ENCODE measurements around the gene PRG3. TPM values are rescaled to one million over a fixed set of nuclear protein-coding genes. Genes with fewer than 3 reads are reported as not detected.
A peak's percentile ranks its signal among the peaks of the same experiment; 100 is the strongest.

The PRG3 gene
- total and polyA plus RNA-seq, 2 of the 13 experiments (the other 11 are each of a cell fraction or from before 2014, with no cell fraction given), result not detected

DNA sequence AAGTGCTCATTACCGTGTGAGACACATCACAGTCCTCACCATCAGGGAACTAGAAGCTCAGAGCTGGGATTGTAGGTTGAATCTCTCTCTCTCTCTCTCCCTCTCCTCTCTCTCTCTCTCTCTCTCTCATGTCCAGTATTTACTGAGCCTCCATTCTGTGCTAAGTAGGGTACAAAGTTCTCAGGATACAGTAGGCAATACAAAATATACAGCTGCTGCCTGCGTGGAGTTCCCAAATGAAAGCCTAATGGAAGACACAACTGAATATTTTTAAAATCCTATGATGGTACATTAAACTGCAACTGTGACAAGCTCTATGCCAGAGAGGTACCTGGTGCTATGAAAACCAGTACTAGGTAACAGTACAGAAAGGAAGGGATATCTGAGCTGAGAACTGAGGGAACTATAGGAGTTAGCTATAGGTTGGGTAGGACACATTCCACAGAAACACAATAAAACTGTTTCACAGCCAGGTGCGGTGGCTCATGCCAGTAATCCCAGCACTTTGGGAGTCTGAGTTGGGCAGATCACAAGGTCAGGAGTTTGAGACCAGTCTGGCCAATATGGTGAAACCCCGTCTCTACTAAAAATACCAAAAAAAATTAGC lies 19.1 kb upstream of the PRG3 start (continued):
- TF ChIP-seq, protein P1, sequence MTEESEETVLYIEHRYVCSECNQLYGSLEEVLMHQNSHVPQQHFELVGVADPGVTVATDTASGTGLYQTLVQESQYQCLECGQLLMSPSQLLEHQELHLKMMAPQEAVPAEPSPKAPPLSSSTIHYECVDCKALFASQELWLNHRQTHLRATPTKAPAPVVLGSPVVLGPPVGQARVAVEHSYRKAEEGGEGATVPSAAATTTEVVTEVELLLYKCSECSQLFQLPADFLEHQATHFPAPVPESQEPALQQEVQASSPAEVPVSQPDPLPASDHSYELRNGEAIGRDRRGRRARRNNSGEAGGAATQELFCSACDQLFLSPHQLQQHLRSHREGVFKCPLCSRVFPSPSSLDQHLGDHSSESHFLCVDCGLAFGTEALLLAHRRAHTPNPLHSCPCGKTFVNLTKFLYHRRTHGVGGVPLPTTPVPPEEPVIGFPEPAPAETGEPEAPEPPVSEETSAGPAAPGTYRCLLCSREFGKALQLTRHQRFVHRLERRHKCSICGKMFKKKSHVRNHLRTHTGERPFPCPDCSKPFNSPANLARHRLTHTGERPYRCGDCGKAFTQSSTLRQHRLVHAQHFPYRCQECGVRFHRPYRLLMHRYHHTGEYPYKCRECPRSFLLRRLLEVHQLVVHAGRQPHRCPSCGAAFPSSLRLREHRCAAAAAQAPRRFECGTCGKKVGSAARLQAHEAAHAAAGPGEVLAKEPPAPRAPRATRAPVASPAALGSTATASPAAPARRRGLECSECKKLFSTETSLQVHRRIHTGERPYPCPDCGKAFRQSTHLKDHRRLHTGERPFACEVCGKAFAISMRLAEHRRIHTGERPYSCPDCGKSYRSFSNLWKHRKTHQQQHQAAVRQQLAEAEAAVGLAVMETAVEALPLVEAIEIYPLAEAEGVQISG (CRISPR knock-in tag; IDR thresholded peaks at IDR 0.05), result peak; percentile 47; the same call in 1 of the 2 replicates
- TF ChIP-seq ZSCAN12 (CRISPR knock-in tag; IDR thresholded peaks at IDR 0.05) (no peak), ZNF644 (CRISPR knock-in tag; IDR thresholded peaks at IDR 0.05; ENCODE audit: low read depth) (peak; percentile 87), SRF (IDR thresholded peaks at IDR 0.05; ENCODE audit: low read depth, low read length) (no peak), ZKSCAN5 (CRISPR knock-in tag; IDR thresholded peaks at IDR 0.05) (no peak), ZEB1 (IDR thresholded peaks at IDR 0.05; ENCODE audit: insufficient replicate concordance, low read depth) (no peak), ZIK1 (CRISPR knock-in tag; IDR thresholded peaks at IDR 0.05; ENCODE audit: borderline replicate concordance, low read depth) (no peak), SRSF1 (optimal IDR thresholded peaks at IDR 0.05; ENCODE audit: low read depth, low read length) (no peak), ZNF670 (CRISPR knock-in tag; IDR thresholded peaks at IDR 0.05; ENCODE audit: borderline replicate concordance) (no peak), ELF3 (CRISPR knock-in tag; IDR thresholded peaks at IDR 0.05) (peak; percentile 44; the same call in 1 of the 2 replicates), ATF1 (CRISPR knock-in tag; IDR thresholded peaks at IDR 0.05) (no peak), ZNF263 (CRISPR knock-in tag; IDR thresholded peaks at IDR 0.05) (no peak), U2AF1 (optimal IDR thresholded peaks at IDR 0.05; ENCODE audit: low read depth, low read length) (no peak), RXRA (CRISPR knock-in tag; IDR thresholded peaks at IDR 0.05) (no peak), PPARG (CRISPR knock-in tag; conservative IDR thresholded peaks at IDR 0.05) (0 out of 2 replicates have a peak, but pooled peaks have one; percentile 22), HNF1B (CRISPR knock-in tag; IDR thresholded peaks at IDR 0.05) (no peak), FOXO1 (CRISPR knock-in tag; IDR thresholded peaks at IDR 0.05) (peak; percentile 26; the same call in 1 of the 2 replicates), ZNF414 (CRISPR knock-in tag; IDR thresholded peaks at IDR 0.05) (0 out of 2 replicates have a peak, but pooled peaks have one; percentile 32), AGO1 (IDR thresholded peaks at IDR 0.05; ENCODE audit: low read depth, low read length, poor library complexity, severe bottlenecking) (no peak), FOXK2 (IDR thresholded peaks at IDR 0.05) (no peak), SALL1 (CRISPR knock-in tag; IDR thresholded peaks at IDR 0.05) (peak; percentile 3; the same call in 1 of the 2 replicates), FOXC1 (CRISPR knock-in tag; IDR thresholded peaks at IDR 0.05; ENCODE audit: borderline replicate concordance) (no peak), ZKSCAN8 (CRISPR knock-in tag; IDR thresholded peaks at IDR 0.05; ENCODE audit: borderline replicate concordance) (peak; percentile 67; the same call in 1 of the 2 replicates), ZMYM2 (CRISPR knock-in tag; IDR thresholded peaks at IDR 0.05) (0 out of 2 replicates have a peak, but pooled peaks have one; percentile 32)
- TF ChIP-seq, protein P2, sequence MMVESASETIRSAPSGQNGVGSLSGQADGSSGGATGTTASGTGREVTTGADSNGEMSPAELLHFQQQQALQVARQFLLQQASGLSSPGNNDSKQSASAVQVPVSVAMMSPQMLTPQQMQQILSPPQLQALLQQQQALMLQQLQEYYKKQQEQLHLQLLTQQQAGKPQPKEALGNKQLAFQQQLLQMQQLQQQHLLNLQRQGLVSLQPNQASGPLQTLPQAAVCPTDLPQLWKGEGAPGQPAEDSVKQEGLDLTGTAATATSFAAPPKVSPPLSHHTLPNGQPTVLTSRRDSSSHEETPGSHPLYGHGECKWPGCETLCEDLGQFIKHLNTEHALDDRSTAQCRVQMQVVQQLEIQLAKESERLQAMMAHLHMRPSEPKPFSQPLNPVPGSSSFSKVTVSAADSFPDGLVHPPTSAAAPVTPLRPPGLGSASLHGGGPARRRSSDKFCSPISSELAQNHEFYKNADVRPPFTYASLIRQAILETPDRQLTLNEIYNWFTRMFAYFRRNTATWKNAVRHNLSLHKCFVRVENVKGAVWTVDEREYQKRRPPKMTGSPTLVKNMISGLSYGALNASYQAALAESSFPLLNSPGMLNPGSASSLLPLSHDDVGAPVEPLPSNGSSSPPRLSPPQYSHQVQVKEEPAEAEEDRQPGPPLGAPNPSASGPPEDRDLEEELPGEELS (CRISPR knock-in tag; IDR thresholded peaks at IDR 0.05), result peak; percentile 69

Measured in HepG2 (cell line).